OCI-LY1 (cell line): Measurements from ENCODE around the gene BEND6.

Experiments used
- H2AFZ ChIP-seq: fragments of 200-600 bp; sonication (generic), shearing (Covaris generic); 2 replicates; pipeline ENCODE4 v1.6.0; 2014; ENCODE audit warnings: antibody characterized with exemption, mild to moderate bottlenecking, low read length
- H3F3A ChIP-seq: fragments of 200-600 bp; sonication (generic), shearing (Covaris generic); 2 replicates; pipeline ENCODE4 v1.6.0; 2014; ENCODE audit warnings: mild to moderate bottlenecking, antibody characterized with exemption, low read length, moderate library complexity; ENCODE audit not compliant: insufficient read depth
- H3K27ac ChIP-seq: fragments of 200-600 bp; sonication (generic); 2 replicates; pipeline ENCODE4 v1.5.1; 2014; ENCODE audit warnings: low read length, mixed run types, mild to moderate bottlenecking, low read depth; ENCODE audit not compliant: poor library complexity, severe bottlenecking
- H3K27me3 ChIP-seq: fragments of 200-600 bp; sonication (generic); 2 replicates; pipeline ENCODE4 v1.6.0; 2014; ENCODE audit warnings: antibody characterized with exemption, mild to moderate bottlenecking, low read length, moderate library complexity; ENCODE audit not compliant: insufficient read depth
- H3K36me3 ChIP-seq: fragments of 200-600 bp; sonication (generic); 2 replicates; pipeline ENCODE4 v1.6.1; 2014; ENCODE audit warnings: mild to moderate bottlenecking, antibody characterized with exemption, low read length, moderate library complexity, mixed read lengths; ENCODE audit not compliant: insufficient read depth
- H3K4me1 ChIP-seq: fragments of 200-600 bp; sonication (generic); 2 replicates; pipeline ENCODE4 v1.5.1; 2014; ENCODE audit warnings: mild to moderate bottlenecking, low read length, moderate library complexity; ENCODE audit not compliant: insufficient read depth, severe bottlenecking
- H3K4me2 ChIP-seq: fragments of 200-600 bp; sonication (generic), shearing (Covaris generic); 2 replicates; pipeline ENCODE4 v1.6.1; 2014; ENCODE audit warnings: low read length
- H3K4me3 ChIP-seq: fragments of 200-600 bp; sonication (generic); 2 replicates; pipeline ENCODE4 v1.5.1; 2014; ENCODE audit warnings: low read length, low read depth, mild to moderate bottlenecking, mixed read lengths; ENCODE audit not compliant: poor library complexity, severe bottlenecking
- H3K79me2 ChIP-seq: fragments of 200-600 bp; shearing (Covaris generic); 2 replicates; pipeline ENCODE4 v1.6.1; 2016; ENCODE audit warnings: mixed run types, low read length, mixed read lengths; ENCODE audit not compliant: insufficient read depth
- H3K9ac ChIP-seq: fragments of 200-600 bp; sonication (generic), shearing (Covaris generic); 2 replicates; pipeline ENCODE4 v1.6.1; 2014; ENCODE audit warnings: mild to moderate bottlenecking, low read length, mixed read lengths
- H3K9me2 ChIP-seq: fragments of 200-600 bp; sonication (generic), shearing (Covaris generic); 2 replicates; pipeline ENCODE4 v1.6.1; 2014; ENCODE audit warnings: low read depth, mild to moderate bottlenecking, low read length, mixed read lengths
- H3K9me3 ChIP-seq: fragments of 200-600 bp; shearing (Covaris generic); 2 replicates; pipeline ENCODE4 v1.6.1; 2014; ENCODE audit warnings: low read length, mixed read lengths
- H4K20me1 ChIP-seq: fragments of 200-600 bp; sonication (generic), shearing (Covaris generic); 2 replicates; pipeline ENCODE4 v1.6.0; 2016; ENCODE audit warnings: mild to moderate bottlenecking, low read length; ENCODE audit not compliant: insufficient read depth
- CTCF ChIP-seq: fragments of 200-600 bp; sonication (generic), shearing (Covaris generic); IDR thresholded peaks from 2 replicates; pipeline ENCODE4 v1.5.1; 2017; ENCODE audit warnings: mild to moderate bottlenecking, antibody characterized with exemption, low read length, moderate library complexity, mixed read lengths
- EZH2 ChIP-seq: fragments of 200-600 bp; sonication (generic), shearing (Covaris generic); IDR thresholded peaks from 2 replicates; pipeline ENCODE4 v1.8.0; 2017; ENCODE audit warnings: borderline replicate concordance, mixed run types, mild to moderate bottlenecking, antibody characterized with exemption, low read length, moderate library complexity, mixed read lengths

The BEND6 gene

GRCh38 chr6:57075092-57075491 is 120.2 kb downstream of the BEND6 start:
- H3F3A ChIP-seq, result no peaks in the 10 kb centered on the region
- no peaks in the 10 kb centered on the region for H3K36me3 ChIP-seq
- no peak overlapping the region for H3K9ac ChIP-seq
- no peaks in the 10 kb centered on the region for H3K4me1 ChIP-seq
- TF ChIP-seq EZH2, result no peak
- no peak for TF ChIP-seq CTCF
- H3K79me2 ChIP-seq, result no peaks in the 10 kb centered on the region
- H3K9me2 ChIP-seq, result no peaks in the 10 kb centered on the region
- no peaks in the 10 kb centered on the region for H3K9me3 ChIP-seq
- H3K4me3 ChIP-seq, result no peak overlapping the region
- no peak overlapping the region for H3K27ac ChIP-seq
- H3K4me2 ChIP-seq, result no peak overlapping the region
- no peak overlapping the region for H2AFZ ChIP-seq
- no peaks in the 10 kb centered on the region for H4K20me1 ChIP-seq
- no peaks in the 10 kb centered on the region for H3K27me3 ChIP-seq
